GM21529 (cell line): ENCODE measurements around the gene HBA1.
"Not testable (repeated sequence)": the region's sequence is repeated elsewhere in the genome, so short reads cannot be mapped to it uniquely, and the experiment has no call there.

Experiments used
- ATAC-seq: cut with Tn5 transposase; IDR thresholded peaks from one replicate; pipeline ENCODE4 v1.9.1; 2021; ENCODE audit not compliant: unreplicated experiment

Gene HBA1

DNA sequence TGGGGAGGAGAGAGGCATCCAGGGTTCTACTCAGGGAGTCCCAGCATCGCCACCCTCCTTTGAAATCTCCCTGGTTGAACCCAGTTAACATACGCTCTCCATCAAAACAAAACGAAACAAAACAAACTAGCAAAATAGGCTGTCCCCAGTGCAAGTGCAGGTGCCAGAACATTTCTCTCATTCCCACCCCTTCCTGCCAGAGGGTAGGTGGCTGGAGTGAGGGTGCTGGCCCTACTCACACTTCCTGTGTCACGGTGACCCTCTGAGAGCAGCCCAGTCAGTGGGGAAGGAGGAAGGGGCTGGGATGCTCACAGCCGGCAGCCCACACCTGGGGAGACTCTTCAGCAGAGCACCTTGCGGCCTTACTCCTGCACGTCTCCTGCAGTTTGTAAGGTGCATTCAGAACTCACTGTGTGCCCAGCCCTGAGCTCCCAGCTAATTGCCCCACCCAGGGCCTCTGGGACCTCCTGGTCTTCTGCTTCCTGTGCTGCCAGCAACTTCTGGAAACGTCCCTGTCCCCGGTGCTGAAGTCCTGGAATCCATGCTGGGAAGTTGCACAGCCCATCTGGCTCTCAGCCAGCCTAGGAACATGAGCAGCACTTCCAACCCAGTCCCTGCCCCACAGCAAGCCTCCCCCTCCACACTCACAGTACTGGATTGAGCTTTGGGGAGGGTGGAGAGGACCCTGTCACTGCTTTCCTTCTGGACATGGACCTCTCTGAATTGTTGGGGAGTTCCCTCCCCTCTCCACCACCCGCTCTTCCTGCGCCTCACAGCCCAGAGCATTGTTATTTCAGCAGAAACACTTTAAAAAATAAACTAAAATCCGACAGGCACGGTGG is 2.3 kb upstream of the HBA1 start:
- not testable (repeated sequence) for ATAC-seq

DNA sequence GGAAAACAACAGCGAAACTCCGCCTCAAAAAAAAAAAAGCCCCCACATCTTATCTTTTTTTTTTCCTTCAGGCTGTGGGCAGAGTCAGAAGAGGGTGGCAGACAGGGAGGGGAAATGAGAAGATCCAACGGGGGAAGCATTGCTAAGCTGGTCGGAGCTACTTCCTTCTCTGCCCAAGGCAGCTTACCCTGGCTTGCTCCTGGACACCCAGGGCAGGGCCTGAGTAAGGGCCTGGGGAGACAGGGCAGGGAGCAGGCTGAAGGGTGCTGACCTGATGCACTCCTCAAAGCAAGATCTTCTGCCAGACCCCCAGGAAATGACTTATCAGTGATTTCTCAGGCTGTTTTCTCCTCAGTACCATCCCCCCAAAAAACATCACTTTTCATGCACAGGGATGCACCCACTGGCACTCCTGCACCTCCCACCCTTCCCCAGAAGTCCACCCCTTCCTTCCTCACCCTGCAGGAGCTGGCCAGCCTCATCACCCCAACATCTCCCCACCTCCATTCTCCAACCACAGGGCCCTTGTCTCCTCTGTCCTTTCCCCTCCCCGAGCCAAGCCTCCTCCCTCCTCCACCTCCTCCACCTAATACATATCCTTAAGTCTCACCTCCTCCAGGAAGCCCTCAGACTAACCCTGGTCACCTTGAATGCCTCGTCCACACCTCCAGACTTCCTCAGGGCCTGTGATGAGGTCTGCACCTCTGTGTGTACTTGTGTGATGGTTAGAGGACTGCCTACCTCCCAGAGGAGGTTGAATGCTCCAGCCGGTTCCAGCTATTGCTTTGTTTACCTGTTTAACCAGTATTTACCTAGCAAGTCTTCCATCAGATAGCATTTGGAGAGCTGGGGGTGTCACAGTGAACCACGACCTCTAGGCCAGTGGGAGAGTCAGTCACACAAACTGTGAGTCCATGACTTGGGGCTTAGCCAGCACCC is 1.2 kb upstream of the HBA1 start:
- no peak for ATAC-seq

DNA sequence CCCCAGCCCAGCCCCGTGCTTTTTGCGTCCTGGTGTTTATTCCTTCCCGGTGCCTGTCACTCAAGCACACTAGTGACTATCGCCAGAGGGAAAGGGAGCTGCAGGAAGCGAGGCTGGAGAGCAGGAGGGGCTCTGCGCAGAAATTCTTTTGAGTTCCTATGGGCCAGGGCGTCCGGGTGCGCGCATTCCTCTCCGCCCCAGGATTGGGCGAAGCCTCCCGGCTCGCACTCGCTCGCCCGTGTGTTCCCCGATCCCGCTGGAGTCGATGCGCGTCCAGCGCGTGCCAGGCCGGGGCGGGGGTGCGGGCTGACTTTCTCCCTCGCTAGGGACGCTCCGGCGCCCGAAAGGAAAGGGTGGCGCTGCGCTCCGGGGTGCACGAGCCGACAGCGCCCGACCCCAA is 474 bp upstream of the HBA1 start:
- not testable (repeated sequence) for ATAC-seq

DNA sequence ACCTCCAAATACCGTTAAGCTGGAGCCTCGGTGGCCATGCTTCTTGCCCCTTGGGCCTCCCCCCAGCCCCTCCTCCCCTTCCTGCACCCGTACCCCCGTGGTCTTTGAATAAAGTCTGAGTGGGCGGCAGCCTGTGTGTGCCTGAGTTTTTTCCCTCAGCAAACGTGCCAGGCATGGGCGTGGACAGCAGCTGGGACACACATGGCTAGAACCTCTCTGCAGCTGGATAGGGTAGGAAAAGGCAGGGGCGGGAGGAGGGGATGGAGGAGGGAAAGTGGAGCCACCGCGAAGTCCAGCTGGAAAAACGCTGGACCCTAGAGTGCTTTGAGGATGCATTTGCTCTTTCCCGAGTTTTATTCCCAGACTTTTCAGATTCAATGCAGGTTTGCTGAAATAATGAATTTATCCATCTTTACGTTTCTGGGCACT is 928 bp downstream of the HBA1 start:
- ATAC-seq: no peak

DNA sequence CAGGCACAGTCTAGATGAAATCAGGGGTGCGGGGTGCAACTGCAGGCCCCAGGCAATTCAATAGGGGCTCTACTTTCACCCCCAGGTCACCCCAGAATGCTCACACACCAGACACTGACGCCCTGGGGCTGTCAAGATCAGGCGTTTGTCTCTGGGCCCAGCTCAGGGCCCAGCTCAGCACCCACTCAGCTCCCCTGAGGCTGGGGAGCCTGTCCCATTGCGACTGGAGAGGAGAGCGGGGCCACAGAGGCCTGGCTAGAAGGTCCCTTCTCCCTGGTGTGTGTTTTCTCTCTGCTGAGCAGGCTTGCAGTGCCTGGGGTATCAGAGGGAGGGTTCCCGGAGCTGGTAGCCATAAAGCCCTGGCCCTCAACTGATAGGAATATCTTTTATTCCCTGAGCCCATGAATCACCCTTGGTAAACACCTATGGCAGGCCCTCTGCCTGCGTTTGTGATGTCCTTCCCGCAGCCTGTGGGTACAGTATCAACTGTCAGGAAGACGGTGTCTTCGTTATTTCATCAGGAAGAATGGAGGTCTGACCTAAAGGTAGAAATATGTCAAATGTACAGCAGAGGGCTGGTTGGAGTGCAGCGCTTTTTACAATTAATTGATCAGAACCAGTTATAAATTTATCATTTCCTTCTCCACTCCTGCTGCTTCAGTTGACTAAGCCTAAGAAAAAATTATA is 1.6 kb downstream of the HBA1 start:
- no peak for ATAC-seq

DNA sequence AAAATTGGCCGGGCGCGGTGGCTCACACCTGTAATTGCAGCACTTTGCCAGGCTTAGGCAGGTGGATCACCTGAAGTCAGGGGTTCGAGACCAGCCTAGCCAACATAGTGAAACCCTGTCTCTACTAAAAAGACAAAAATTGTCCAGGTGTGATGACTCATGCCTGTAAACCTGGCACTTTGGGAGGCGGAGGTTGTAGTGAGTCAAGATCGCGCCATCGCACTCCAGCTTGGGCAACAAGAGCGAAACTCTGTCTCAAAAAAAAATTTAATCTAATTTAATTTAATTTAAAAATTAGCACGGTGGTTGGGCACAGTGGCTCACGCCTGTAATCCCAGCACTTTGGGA is 2.2 kb downstream of the HBA1 start:
- ATAC-seq: no peak

DNA sequence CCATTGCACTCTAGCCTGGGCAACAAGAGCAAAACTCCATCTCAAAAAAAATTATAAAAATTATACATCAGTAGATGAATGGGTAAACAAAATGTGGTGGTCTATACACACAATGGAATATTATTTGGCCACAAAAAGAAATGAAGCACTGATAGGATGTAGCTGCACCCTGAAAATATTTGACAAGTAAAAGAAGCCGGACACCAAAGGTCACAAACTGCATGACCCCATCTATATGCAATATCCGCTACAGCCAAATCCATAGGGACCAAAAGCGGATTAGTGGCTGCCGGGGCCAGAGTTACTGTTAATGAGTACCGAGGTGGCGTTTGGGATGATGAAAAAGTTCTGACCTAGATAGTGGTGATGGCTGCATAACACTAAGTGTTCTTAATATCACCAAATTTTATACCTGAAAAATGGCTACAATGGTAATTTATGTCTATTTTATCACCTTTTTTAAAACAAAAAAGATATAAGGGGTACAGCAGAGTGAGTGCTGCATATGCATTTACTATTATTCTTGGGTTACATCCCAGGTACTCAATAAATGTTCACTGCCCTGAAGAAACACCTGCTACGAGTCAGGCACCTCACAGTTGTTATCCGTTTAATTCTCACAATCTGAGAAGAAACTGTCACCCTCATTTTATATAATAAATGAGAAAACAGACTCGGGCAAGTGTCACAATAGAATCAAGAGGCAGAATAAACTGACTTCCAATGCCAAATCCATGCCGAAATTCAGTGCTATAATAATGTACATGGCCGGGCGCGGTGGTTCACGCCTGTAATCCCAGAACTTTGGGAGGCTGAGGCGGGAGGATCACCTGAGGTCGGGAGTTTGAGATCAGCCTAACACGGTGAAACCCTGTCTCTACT is 3.0 kb downstream of the HBA1 start:
- ATAC-seq: no peak

DNA sequence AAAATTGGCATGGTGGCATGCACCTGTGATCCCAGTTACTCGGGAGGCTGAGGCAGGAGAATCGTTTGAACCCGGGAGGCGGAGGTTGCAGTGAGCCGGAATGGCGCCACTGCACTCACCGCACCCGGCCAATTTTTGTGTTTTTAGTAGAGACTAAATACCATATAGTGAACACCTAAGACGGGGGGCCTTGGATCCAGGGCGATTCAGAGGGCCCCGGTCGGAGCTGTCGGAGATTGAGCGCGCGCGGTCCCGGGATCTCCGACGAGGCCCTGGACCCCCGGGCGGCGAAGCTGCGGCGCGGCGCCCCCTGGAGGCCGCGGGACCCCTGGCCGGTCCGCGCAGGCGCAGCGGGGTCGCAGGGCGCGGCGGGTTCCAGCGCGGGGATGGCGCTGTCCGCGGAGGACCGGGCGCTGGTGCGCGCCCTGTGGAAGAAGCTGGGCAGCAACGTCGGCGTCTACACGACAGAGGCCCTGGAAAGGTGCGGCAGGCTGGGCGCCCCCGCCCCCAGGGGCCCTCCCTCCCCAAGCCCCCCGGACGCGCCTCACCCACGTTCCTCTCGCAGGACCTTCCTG is 3.7 kb downstream of the HBA1 start, which contains the start of gene HBQ1:
HBQ1 (plus strand) TSS at position 359 of the 575 bp plus-strand sequence; CDS start at position 387, 28 bp downstream.
- ATAC-seq: no peak

DNA sequence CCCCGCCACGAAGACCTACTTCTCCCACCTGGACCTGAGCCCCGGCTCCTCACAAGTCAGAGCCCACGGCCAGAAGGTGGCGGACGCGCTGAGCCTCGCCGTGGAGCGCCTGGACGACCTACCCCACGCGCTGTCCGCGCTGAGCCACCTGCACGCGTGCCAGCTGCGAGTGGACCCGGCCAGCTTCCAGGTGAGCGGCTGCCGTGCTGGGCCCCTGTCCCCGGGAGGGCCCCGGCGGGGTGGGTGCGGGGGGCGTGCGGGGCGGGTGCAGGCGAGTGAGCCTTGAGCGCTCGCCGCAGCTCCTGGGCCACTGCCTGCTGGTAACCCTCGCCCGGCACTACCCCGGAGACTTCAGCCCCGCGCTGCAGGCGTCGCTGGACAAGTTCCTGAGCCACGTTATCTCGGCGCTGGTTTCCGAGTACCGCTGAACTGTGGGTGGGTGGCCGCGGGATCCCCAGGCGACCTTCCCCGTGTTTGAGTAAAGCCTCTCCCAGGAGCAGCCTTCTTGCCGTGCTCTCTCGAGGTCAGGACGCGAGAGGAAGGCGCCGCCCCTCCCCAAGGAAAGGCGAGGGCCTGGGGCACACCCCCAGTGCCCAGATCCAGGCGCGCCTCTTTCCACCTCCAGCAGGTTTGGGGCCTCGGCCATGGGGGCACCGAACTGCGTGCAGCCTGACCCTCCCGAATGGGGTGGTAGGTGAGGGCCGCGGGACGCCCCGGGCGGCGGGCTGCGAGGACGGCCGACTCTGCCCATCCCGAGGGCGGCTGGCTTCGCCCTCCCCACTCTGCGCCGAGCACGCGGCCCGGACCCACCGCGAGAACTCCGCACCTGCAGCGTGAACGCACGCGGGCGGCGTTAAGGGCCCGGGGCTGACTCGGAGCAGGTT is 4.4 kb downstream of the HBA1 start:
- ATAC-seq: peak; percentile 49

DNA sequence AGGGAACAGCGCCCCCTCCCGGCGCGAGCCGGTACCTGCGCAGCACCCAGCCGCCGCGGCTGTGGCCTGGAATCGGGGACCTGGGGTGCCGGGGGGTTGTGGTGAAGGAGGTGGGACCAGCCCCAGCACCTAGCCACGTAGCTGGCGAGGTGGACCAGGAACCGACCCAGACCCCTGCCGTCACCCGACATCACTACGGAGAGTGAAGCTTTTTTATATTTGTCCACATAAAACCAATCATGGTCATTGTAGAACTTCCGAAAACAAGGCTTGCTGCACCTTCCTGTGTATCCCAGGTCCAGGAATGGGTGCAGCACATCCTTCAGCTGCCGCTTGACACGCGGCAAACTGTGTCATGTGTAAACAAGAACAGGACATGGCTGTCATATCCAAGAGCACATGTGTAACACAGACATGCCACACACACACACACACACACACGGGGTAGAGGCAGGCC is 5.1 kb downstream of the HBA1 start:
- no peak for ATAC-seq

DNA sequence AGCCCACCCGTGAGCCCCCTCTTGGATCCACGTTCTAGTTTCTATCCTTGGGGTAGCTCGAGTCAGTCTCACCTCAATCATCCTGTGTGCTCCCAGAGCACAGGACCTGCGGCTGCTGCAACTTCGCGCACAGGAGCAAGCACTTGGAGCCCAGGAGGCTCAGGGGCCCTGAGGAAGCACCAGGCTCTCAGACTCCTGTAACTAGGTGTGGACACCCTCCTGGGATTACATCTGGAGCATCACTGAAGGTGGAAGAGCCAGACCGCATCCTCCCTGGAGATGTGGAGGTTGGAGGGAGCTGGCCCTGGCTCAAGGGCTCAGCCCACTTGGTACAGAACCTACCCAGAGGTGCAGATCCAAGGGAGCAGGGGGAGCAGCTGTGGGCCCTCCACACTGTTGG is 6.5 kb downstream of the HBA1 start:
- ATAC-seq: no peak

DNA sequence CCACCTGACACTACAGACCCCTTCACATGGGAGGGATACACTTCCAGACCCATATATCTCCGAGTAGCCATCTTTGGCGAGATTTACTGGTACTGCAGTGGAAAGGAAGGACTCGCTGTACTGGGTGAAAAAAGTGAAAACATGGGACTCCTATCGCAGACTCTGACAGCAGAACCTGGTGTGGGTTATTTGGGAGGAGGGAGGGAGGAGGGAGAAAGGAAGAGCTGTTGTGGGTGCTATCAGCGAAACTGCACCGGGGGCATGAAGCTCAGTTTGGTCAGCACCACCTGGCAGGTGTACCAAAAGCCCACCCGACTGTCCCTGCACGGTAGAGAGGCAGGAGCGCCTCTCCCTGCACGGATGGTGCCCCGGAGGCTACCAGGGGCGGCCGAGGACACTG is 8.7 kb downstream of the HBA1 start:
- no peak for ATAC-seq

DNA sequence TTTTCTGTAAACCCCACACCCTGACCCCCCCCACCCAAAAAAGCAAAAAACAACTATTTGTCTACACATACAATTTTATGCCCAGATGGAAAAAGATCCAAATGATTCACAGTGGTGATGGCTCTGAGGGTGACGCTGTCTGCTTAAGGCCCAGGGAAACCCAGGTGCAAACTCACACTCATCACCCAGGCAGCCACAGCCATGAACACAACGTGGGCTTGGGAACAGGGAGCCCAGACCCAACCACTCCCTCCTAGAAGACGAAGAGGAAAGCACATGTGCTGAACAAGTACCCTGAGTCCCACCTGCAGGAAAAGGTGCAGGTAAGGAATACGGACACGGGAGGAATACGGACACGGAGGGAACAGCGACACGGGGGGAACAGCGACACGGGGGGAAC is 9.2 kb downstream of the HBA1 start:
- ATAC-seq: no peak

DNA sequence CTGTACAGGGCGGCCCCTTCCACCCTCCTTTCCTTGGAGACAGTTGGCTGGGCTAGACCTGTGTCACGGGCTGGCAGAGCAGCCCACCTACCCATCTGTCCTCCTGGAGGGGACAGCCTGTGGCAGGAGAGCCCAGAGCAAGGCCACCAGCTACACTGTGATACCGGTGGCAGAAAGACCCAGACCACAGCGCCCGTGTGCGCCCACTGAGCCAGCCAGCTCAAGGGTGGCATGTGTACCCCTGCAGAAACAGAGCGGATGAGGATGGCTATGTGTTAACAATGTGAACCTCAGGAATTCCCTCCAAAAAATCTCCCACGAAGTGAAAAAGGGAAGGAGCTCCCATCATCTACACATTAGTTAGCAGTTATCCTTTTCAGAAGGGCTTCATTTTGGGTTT is 10.8 kb downstream of the HBA1 start:
- no peak for ATAC-seq

DNA sequence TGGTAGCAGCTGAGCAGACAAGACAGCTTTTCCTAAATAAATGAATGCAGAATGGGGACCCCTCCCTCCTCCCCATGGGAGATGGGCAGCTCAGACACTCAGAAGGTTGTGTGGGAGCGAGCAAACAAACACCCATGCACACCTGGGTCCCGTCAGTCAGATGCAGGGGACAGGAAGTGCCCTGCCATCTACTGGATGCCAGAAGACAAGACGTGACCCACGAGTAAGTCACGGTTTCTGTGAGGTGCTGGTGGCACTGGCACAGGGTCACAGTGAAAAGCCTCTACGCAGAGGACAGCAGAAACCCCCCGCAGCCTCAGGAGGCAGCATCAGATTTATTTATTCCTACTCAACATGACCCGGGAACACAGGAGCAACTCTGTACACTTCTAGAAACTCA is 12.2 kb downstream of the HBA1 start:
- no peak for ATAC-seq

DNA sequence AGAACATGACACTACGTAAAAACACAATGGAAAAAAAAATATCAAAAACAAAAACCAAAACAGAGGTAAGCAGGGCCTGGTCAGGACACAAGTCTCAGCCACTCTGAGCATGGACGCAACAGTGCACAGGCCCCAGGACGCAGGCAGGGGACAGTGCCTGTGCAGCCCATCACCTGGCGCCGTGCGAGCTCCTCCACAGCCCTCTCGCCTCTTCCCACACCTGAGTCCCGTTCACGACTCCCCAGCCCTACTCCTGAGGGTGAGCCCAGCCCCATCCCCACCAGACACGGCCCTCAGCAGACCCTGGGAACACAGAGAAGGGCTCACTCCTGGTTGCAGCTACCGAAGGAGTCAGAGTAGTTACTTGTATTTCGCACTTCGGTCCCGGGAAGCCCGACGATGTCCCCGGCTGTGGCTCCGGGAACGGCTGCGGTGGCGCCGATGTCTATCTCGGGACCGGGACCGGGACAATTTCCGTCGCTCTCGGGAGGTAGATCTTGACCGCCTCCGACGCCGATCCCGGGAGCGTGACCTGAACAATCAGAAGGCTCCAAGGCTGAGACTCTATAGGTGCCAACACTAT is 13.2 kb downstream of the HBA1 start:
- ATAC-seq: no peak

DNA sequence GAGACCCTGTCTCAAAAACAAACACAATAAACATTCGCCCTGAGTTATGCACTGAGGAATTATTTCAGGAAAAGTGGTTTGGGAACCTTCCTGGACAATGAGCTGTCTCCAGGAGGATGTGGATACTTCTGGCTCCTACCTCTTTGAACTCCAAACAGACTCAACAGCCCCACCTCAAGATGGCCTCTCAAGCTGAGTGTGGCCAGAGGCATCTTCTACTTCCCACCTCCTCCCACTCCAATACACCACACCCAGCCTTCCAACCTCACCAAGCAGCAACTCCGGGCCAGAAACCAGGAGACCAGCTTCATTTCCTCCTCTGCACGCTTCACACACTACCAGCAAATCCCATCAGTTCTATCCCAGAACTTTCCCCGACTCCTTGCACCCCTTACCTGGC is 15.4 kb downstream of the HBA1 start:
- ATAC-seq: no peak

DNA sequence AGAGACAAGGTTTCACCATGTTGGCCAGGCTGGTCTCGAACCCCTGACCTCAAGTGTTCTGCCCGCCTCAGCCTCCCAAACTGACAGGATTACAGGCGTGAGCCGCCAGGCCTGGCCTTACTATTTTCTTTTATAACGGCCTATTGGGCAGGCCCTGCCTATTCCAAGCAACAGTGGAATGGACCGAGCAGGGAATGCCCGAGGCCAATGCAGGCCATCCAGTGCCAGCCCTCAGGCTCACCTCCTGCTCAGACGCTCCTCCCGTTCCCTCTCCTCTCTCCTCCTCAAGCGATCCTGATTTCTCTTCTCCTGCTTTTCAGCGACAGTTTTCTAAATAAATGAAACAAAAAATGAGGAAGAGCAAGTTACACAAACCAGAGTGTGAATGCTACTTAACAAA is 16.2 kb downstream of the HBA1 start:
- no peak for ATAC-seq

DNA sequence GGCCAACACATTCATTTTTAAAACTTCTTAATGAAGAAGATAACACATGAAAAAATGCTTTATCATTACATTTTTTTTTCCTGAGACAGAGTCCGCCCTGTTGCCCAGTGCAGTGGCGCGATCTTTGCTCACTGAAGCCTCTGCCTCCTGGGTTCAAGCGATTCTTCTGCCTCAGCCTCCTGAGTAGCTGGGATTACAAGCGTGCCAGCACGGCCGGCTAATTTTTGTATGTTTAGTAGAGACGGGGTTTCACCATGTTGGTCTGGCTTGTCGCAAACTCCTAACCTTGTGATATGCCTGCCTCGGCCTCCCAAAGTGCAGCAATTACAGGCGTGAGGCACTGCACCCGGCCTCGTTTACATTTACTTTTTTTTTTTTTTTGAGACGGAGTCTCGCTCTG is 17.0 kb downstream of the HBA1 start:
- ATAC-seq: no peak
